ENCODE results near the gene CACNA2D4.

The CACNA2D4 gene

GRCh38 chr12:1885599-1886245 is 32.7 kb downstream of the CACNA2D4 start:
- no peak for DNase-seq

GRCh38 chr12:1885082-1885596 is 33.3 kb downstream of the CACNA2D4 start:
- no peak for DNase-seq

GRCh38 chr12:1884651-1885050 is 33.8 kb downstream of the CACNA2D4 start:
- no peak for DNase-seq

GRCh38 chr12:1883513-1883912 is 34.9 kb downstream of the CACNA2D4 start:
- no peak for DNase-seq

- DNase-seq: no peak
Observed at GRCh38 chr12:1882850-1883470, 35.5 kb downstream of the CACNA2D4 start.

- no peak for DNase-seq
Observed at GRCh38 chr12:1882405-1882804, 36.0 kb downstream of the CACNA2D4 start.

GRCh38 chr12:1881936-1882335 is 36.5 kb downstream of the CACNA2D4 start:
- DNase-seq: no peak

GRCh38 chr12:1881301-1881700 is 37.2 kb downstream of the CACNA2D4 start:
- DNase-seq: no peak

GRCh38 chr12:1880876-1881275 is 37.6 kb downstream of the CACNA2D4 start:
- no peak for DNase-seq

- DNase-seq: no peak
Observed at GRCh38 chr12:1880153-1880845, 38.2 kb downstream of the CACNA2D4 start.

GRCh38 chr12:1879633-1880032 is 38.8 kb downstream of the CACNA2D4 start:
- no peak for DNase-seq

- no peak for DNase-seq
Observed at GRCh38 chr12:1878695-1879094, 39.8 kb downstream of the CACNA2D4 start.

GRCh38 chr12:1878214-1878613 is 40.2 kb downstream of the CACNA2D4 start:
- DNase-seq: no peak

GRCh38 chr12:1877169-1877878 is 41.1 kb downstream of the CACNA2D4 start:
- no peak for DNase-seq

- DNase-seq: no peak
Observed at GRCh38 chr12:1876086-1876485, 42.4 kb downstream of the CACNA2D4 start.

- DNase-seq: no peak
Observed at GRCh38 chr12:1875608-1876007, 42.8 kb downstream of the CACNA2D4 start.

- no peak for DNase-seq
Observed at GRCh38 chr12:1873531-1874510, 44.6 kb downstream of the CACNA2D4 start.

GRCh38 chr12:1872448-1872847 is 46.0 kb downstream of the CACNA2D4 start:
- DNase-seq: no peak

- no peak for DNase-seq
Observed at GRCh38 chr12:1872001-1872400, 46.5 kb downstream of the CACNA2D4 start.

- no peak for DNase-seq
Observed at GRCh38 chr12:1870998-1871917, 47.2 kb downstream of the CACNA2D4 start.

GRCh38 chr12:1870086-1870485 is 48.4 kb downstream of the CACNA2D4 start:
- no peak for DNase-seq
